Measurements from ENCODE around the gene MYO9A.

The MYO9A gene

GRCh38 chr15:72086920-72087648 is 30.9 kb downstream of the MYO9A start:
- TF ChIP-seq GATA3 (IDR thresholded peaks at IDR 0.05; ENCODE audit: low read depth, low read length) = no peak
- no peak for TF ChIP-seq GATA2 (IDR thresholded peaks at IDR 0.05; ENCODE audit: low read depth, low read length)

- no peak for TF ChIP-seq GATA3 (IDR thresholded peaks at IDR 0.05; ENCODE audit: low read depth, low read length)
- no peak for TF ChIP-seq GATA2 (IDR thresholded peaks at IDR 0.05; ENCODE audit: low read depth, low read length)
These were observed 31.8 kb downstream of the MYO9A start for GRCh38 chr15:72086010-72086697.

GRCh38 chr15:72082176-72082575 is 35.8 kb downstream of the MYO9A start:
- TF ChIP-seq GATA2 (IDR thresholded peaks at IDR 0.05; ENCODE audit: low read depth, low read length) = no peak
- TF ChIP-seq GATA3 (IDR thresholded peaks at IDR 0.05; ENCODE audit: low read depth, low read length) = no peak

- TF ChIP-seq GATA3 (IDR thresholded peaks at IDR 0.05; ENCODE audit: low read depth, low read length) (no peak), GATA2 (IDR thresholded peaks at IDR 0.05; ENCODE audit: low read depth, low read length) (no peak)
These were observed 39.1 kb downstream of the MYO9A start for GRCh38 chr15:72078887-72079286.

GRCh38 chr15:72077950-72078349 is 40.0 kb downstream of the MYO9A start:
- TF ChIP-seq GATA2 (IDR thresholded peaks at IDR 0.05; ENCODE audit: low read depth, low read length) = no peak
- no peak for TF ChIP-seq GATA3 (IDR thresholded peaks at IDR 0.05; ENCODE audit: low read depth, low read length)

- TF ChIP-seq GATA2 (IDR thresholded peaks at IDR 0.05; ENCODE audit: low read depth, low read length) = no peak
- TF ChIP-seq GATA3 (IDR thresholded peaks at IDR 0.05; ENCODE audit: low read depth, low read length) = no peak
These were observed 43.5 kb downstream of the MYO9A start for GRCh38 chr15:72074335-72075060.

- TF ChIP-seq GATA3 (IDR thresholded peaks at IDR 0.05; ENCODE audit: low read depth, low read length) (no peak), GATA2 (IDR thresholded peaks at IDR 0.05; ENCODE audit: low read depth, low read length) (no peak)
These were observed 47.0 kb downstream of the MYO9A start for GRCh38 chr15:72070817-72071447.

- no peak for TF ChIP-seq GATA3 (IDR thresholded peaks at IDR 0.05; ENCODE audit: low read depth, low read length)
- no peak for TF ChIP-seq GATA2 (IDR thresholded peaks at IDR 0.05; ENCODE audit: low read depth, low read length)
These were observed 49.1 kb downstream of the MYO9A start for GRCh38 chr15:72068856-72069255.

- TF ChIP-seq GATA2 (IDR thresholded peaks at IDR 0.05; ENCODE audit: low read depth, low read length) (no peak), GATA3 (IDR thresholded peaks at IDR 0.05; ENCODE audit: low read depth, low read length) (no peak)
These were observed 52.1 kb downstream of the MYO9A start for GRCh38 chr15:72065801-72066200.

- TF ChIP-seq GATA3 (IDR thresholded peaks at IDR 0.05; ENCODE audit: low read depth, low read length) (no peak), GATA2 (IDR thresholded peaks at IDR 0.05; ENCODE audit: low read depth, low read length) (no peak)
These were observed 54.8 kb downstream of the MYO9A start for GRCh38 chr15:72063186-72063585.

GRCh38 chr15:72062319-72062718 is 55.6 kb downstream of the MYO9A start:
- TF ChIP-seq GATA3 (IDR thresholded peaks at IDR 0.05; ENCODE audit: low read depth, low read length) = no peak
- no peak for TF ChIP-seq GATA2 (IDR thresholded peaks at IDR 0.05; ENCODE audit: low read depth, low read length)

GRCh38 chr15:72060687-72061250 is 57.2 kb downstream of the MYO9A start:
- TF ChIP-seq GATA3 (IDR thresholded peaks at IDR 0.05; ENCODE audit: low read depth, low read length) (no peak), GATA2 (IDR thresholded peaks at IDR 0.05; ENCODE audit: low read depth, low read length) (no peak)

- TF ChIP-seq GATA3 (IDR thresholded peaks at IDR 0.05; ENCODE audit: low read depth, low read length) (no peak), GATA2 (IDR thresholded peaks at IDR 0.05; ENCODE audit: low read depth, low read length) (no peak)
These were observed 59.4 kb downstream of the MYO9A start for GRCh38 chr15:72058585-72058984.

Measured in SH-SY5Y (cell line).